Stomach (tissue), 4 donors: ENCODE results near the gene GPRC5B.

ENCODE experiments used
- CTCF ChIP-seq, 7 experiments: fragments of 450-650 bp in 4 of 7; fragments of 200-600 bp in 3 of 7; sonication (generic) in 3 of 7; IDR thresholded peaks; one replicate each; pipeline ENCODE4 v1.5.1; 2016 to 2019; ENCODE audit warnings: antibody characterized with exemption in 7 of 7, control low read depth in 2 of 7, mild to moderate bottlenecking in 1 of 7
- POLR2AphosphoS5 ChIP-seq, 3 donors: sonication (generic); formaldehyde crosslinking; IDR thresholded peaks; one replicate each; pipeline ENCODE4 v1.6.1; 2016; ENCODE audit warnings: antibody characterized with exemption in 3 of 3

DNA sequence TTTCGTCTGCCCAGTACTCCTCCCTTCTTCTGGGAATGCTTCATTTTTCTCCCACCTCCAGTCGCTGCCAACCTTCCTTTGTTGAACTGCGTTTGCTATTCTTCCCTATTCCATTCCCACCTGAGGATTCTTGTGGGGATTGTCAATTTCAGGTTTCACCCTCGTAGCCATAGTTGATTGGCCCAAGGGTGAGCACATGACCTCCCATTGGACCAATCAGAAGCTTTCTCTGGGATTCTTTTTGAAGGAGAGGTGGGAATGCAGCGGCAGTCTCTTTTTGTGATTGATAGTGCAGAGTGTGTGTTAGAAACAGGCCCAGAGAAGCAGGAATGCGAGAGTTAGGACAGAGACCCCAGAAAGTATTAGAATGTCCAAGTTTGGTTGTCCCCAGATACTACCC, 49.1 kb upstream of the GPRC5B start:
- TF ChIP-seq CTCF (IDR thresholded peaks at IDR 0.05) = no peak
- TF ChIP-seq POLR2AphosphoS5 (IDR thresholded peaks at IDR 0.05) = no peak
